Ovary (tissue), 3 donors: ENCODE results near the gene PRPS2.

Source experiments
- EP300 ChIP-seq: sonication (generic); formaldehyde crosslinking; IDR thresholded peaks from one replicate; pipeline ENCODE4 v1.6.1; 2017; ENCODE audit warnings: antibody characterized with exemption
- POLR2A ChIP-seq: fragments of 450-650 bp; IDR thresholded peaks from one replicate; pipeline ENCODE4 v1.6.1; 2017; ENCODE audit warnings: antibody characterized with exemption, mild to moderate bottlenecking, moderate library complexity
- TF ChIP-seq, protein P1 (sequence below), 3 donors: fragments of 450-650 bp in 2 of 3; fragments of 200-600 bp in 1 of 3; IDR thresholded peaks; one replicate each; pipeline versions ENCODE4 v1.5.1 to v1.8.0; 2016 to 2022; ENCODE audit warnings: antibody characterized with exemption in 3 of 3, mild to moderate bottlenecking in 1 of 3
- donor health status: DM: no; HTN: no; CAD: no.

DNA sequence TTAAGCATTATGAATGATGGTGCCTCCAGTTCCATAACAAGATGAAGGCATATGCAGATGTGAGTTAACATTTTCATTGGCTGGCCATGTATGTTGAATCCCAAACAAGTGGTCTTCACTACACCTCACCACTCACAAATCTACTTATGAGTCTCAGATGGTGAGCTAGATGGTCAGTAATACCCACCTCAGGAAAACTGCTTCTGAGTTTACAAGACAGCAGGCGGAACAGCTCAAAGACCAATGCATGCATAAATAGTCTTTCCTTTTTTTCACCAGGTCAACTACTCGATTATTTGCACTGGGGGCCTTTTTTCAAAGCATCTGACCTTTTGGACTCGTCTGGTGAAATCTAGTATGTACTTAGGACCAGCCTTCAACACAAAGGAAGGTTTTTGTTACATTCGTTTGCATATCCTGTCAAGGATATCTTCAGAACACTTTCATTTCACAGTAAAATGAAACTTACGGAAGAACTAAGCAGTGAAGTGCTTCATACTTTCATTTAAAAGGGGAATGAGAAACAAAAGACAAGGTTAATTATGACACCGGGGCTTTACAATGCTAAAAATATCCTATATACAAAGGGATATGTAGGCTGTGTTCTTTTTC is 52.6 kb downstream of the PRPS2 start:
- TF ChIP-seq, protein P1, sequence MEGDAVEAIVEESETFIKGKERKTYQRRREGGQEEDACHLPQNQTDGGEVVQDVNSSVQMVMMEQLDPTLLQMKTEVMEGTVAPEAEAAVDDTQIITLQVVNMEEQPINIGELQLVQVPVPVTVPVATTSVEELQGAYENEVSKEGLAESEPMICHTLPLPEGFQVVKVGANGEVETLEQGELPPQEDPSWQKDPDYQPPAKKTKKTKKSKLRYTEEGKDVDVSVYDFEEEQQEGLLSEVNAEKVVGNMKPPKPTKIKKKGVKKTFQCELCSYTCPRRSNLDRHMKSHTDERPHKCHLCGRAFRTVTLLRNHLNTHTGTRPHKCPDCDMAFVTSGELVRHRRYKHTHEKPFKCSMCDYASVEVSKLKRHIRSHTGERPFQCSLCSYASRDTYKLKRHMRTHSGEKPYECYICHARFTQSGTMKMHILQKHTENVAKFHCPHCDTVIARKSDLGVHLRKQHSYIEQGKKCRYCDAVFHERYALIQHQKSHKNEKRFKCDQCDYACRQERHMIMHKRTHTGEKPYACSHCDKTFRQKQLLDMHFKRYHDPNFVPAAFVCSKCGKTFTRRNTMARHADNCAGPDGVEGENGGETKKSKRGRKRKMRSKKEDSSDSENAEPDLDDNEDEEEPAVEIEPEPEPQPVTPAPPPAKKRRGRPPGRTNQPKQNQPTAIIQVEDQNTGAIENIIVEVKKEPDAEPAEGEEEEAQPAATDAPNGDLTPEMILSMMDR (IDR thresholded peaks at IDR 0.05) = no peak
- TF ChIP-seq POLR2A = no peak
- TF ChIP-seq EP300 = no peak
